ENCODE data around the gene MUC3A.

Gene MUC3A

DNA sequence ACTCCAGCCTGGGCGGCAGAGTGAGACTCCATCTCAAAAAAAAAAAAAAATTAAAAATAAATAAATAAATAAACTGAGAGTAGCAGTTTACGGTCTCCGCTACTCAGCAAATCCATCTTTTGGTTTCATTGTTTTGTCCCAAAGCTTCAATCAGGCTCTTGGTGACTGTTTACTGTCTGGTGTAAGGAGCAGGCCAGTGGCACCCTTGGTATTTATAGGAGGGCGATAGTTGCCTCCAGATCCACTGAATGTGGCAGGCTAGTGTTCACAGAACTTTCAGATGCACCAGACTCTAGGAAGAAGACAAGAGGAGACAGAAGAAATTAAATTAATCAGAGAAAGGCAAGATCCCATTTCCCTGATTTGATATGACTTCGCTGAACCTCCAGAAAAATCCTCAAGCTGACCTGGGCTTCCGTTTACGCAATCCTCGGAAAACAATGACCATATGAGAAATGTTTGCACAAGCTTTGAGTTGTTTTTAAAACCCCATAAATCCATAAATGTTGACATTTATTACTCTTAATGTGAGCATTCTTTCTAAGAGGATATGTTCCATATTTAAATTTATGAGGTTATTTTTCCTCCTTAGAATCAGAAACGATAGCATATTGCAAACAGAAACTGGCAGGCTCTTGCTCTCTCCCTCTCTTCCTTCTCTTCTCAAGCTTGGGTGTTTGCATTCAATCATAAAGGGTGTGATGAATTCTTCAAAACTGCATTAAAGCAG, 7.1 kb upstream of the MUC3A start (continued):
- TF ChIP-seq ZNF366 (tag by site-specific recombination; conservative IDR thresholded peaks at IDR 0.05), result peak; percentile 84
- TF ChIP-seq, protein P1, sequence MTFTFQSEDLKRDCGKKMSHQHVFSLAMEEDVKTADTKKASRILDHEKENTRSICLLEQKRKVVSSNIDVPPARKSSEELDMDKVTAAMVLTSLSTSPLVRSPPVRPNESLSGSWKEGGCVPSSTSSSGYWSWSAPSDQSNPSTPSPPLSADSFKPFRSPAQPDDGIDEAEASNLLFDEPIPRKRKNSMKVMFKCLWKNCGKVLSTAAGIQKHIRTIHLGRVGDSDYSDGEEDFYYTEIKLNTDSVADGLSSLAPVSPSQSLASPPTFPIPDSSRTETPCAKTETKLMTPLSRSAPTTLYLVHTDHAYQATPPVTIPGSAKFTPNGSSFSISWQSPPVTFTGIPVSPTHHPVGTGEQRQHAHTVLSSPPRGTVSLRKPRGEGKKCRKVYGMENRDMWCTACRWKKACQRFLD (tag by site-specific recombination; IDR thresholded peaks at IDR 0.05), result no peak
- TF ChIP-seq FEZF1 (tag by site-specific recombination; IDR thresholded peaks at IDR 0.05), result peak; percentile 61
- no peak for TF ChIP-seq ZNF660 (tag by site-specific recombination; IDR thresholded peaks at IDR 0.05)
- no peak for TF ChIP-seq ZFP69B (tag by site-specific recombination; IDR thresholded peaks at IDR 0.05)

DNA sequence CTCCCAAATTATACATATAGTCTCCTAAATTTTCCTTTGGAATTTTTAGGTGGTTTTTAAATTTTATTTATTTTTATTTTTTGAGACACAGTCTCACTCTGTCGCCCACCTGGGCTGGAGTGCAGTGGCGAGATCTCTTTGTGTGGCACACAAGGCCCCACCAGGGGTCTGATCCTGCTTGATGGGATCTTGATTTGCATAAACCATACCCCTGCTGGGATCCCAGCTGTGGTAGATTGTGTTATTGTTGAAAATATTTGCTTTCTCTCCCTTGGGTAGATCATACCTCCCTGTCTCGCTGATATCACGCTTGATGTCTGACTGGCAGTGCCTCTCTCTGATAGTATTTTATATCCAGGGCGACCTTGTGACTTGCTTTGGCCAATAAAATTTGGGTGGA, 5.6 kb upstream of the MUC3A start:
- peaks cover 4% of the 10 kb centered on the region; the same call in 1 of the 2 replicates for H3K4me1 ChIP-seq (ENCODE audit: control insufficient read depth, insufficient read depth, low read length)
- no peaks in the 10 kb centered on the region for H3K36me3 ChIP-seq (ENCODE audit: control insufficient read depth in 2 of 2, insufficient read depth in 1 of 2, low read length in 2 of 2)
- CTCF ChIA-PET, result interaction anchor here (0.6 to 0.9 kb wide), 2 partner anchors 37 to 115 kb away, joined by 3 read pairs; no protein-coding TSS in a partner anchor
- no peak overlapping the region for H3K27ac ChIP-seq (ENCODE audit: extremely low read depth, low read depth, low read length)
- POLR2A ChIA-PET, result no interaction called here
- H3K9me3 ChIP-seq (ENCODE audit: control insufficient read depth, insufficient read depth, low read depth, low read length), result no peaks in the 10 kb centered on the region
- no peak overlapping the region for H3K4me3 ChIP-seq (ENCODE audit: low read depth, low read length)
- peak; percentile 51; the same call in 1 of the 2 replicates for TF ChIP-seq ZIC2 (tag by site-specific recombination; IDR thresholded peaks at IDR 0.05)
- no peak for TF ChIP-seq SETDB1 (IDR thresholded peaks at IDR 0.05; ENCODE audit: insufficient read length, low read length)
- no peak for TF ChIP-seq SCRT2 (tag by site-specific recombination; IDR thresholded peaks at IDR 0.05)
- no peak for TF ChIP-seq ZNF654 (tag by site-specific recombination; IDR thresholded peaks at IDR 0.05; ENCODE audit: low read depth)

DNA sequence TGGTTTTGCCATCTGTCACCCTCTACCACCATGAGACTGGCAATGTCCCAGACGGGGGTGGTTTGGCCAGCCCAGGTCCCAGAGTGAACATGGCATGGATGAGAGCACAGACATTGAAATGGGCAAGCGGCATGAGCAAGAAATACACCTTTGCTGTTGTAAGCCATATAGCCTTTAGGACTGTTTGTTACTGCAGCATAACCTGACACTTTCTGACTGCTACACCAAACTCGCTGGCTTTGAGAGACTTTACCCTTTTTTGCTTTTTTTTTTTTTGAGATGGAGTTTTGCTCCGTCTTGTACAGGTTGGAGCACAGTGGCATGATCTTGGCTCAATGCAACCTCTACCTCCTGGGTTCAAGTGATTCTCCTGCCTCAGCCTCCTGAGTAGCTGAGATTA, 5.2 kb upstream of the MUC3A start:
- Histone ChIP-seq H3K27ac (ENCODE audit: extremely low read depth, low read depth, low read length) (no peak overlapping the region), H3K4me3 (ENCODE audit: low read depth, low read length) (no peak overlapping the region), H3K9me3 (ENCODE audit: control insufficient read depth, insufficient read depth, low read depth, low read length) (no peaks in the 10 kb centered on the region), H3K4me1 (ENCODE audit: control insufficient read depth, insufficient read depth, low read length) (peaks cover 4% of the 10 kb centered on the region; the same call in 1 of the 2 replicates), H3K36me3 (ENCODE audit: control insufficient read depth in 2 of 2, insufficient read depth in 1 of 2, low read length in 2 of 2) (no peaks in the 10 kb centered on the region)
- ChIA-PET POLR2A (no interaction called here), CTCF (interaction anchor here (0.9 kb wide), 1 partner anchor 115 kb away, joined by 3 read pairs; no protein-coding TSS in a partner anchor)
- TF ChIP-seq ZNF404 (tag by site-specific recombination; IDR thresholded peaks at IDR 0.05) (no peak), RBAK (tag by site-specific recombination; IDR thresholded peaks at IDR 0.05) (peak; percentile 98)

DNA sequence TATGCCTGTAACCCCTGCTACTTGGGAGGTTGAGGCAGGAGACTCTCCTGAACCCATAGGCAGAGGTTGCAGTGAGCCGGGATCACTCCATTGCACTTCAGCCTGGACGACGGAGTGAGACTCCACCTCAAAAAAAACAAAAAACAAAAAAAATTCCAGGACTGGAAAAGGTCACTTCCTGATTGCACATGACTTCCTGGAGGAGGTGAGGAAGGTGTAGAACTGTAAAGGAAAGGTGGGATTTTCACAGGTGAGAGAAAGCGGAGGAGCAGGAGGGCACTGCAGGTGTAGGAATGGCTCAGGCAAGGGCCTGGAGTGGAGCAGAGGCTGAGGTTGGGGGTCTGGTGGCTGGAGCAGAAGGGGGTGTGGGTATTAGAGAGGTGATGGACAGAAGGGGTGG, 3.2 kb upstream of the MUC3A start:
- Histone ChIP-seq H3K4me3 (ENCODE audit: low read depth, low read length) (no peak overlapping the region), H3K4me1 (ENCODE audit: control insufficient read depth, insufficient read depth, low read length) (peaks cover 4% of the 10 kb centered on the region; the same call in 1 of the 2 replicates), H3K27ac (ENCODE audit: extremely low read depth, low read depth, low read length) (no peak overlapping the region), H3K9me3 (ENCODE audit: control insufficient read depth, insufficient read depth, low read depth, low read length) (no peaks in the 10 kb centered on the region), H3K36me3 (ENCODE audit: control insufficient read depth in 2 of 2, insufficient read depth in 1 of 2, low read length in 2 of 2) (no peaks in the 10 kb centered on the region)
- TF ChIP-seq ZNF549 (tag by site-specific recombination; IDR thresholded peaks at IDR 0.05) (no peak), ZNF701 (tag by site-specific recombination; IDR thresholded peaks at IDR 0.05) (no peak), ZNF394 (tag by site-specific recombination; IDR thresholded peaks at IDR 0.05; ENCODE audit: borderline replicate concordance) (no peak)
- ChIA-PET CTCF (no interaction called here), POLR2A (no interaction called here)

DNA sequence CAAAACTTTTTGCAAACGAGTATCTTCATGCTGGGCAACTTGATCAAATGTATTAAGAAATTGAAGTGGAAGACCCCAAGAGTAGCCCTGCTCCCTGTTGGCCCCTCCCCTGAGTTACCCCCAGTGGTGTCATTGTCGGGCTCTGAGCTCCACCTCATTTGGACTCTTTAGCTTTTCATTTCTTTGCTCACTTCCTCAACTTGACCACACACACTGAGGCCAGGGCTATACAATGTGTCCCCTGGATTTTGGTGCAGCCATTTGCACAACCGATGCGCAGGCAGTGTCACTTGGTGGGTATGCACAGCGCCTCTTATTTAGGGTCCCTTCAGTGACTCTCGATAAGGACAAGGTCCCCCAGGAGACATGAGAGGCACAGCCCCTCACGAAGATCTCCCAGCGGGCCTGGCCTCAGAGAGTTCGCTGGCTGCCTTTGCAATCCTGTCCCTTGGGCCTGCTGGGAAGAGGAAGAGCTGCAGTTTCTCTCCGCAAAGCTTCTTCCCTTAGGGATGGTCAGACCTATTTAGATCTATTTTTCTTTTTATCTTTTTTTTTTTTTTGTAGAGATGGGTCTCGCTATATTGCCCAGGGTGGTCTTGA, 2.5 kb upstream of the MUC3A start:
- POLR2A ChIA-PET, result no interaction called here
- H3K27ac ChIP-seq (ENCODE audit: extremely low read depth, low read depth, low read length), result no peak overlapping the region
- H3K4me1 ChIP-seq (ENCODE audit: control insufficient read depth, insufficient read depth, low read length), result peaks cover 4% of the 10 kb centered on the region; the same call in 1 of the 2 replicates
- H3K4me3 ChIP-seq (ENCODE audit: low read depth, low read length), result no peak overlapping the region
- no peaks in the 10 kb centered on the region for H3K9me3 ChIP-seq (ENCODE audit: control insufficient read depth, insufficient read depth, low read depth, low read length)
- CTCF ChIA-PET, result interaction anchor here (0.7 kb wide), 2 partner anchors 25 to 52 kb away, joined by 3 read pairs; no protein-coding TSS in a partner anchor
- H3K36me3 ChIP-seq (ENCODE audit: control insufficient read depth in 2 of 2, insufficient read depth in 1 of 2, low read length in 2 of 2), result no peaks in the 10 kb centered on the region
- TF ChIP-seq, protein P1 (tag by site-specific recombination; IDR thresholded peaks at IDR 0.05), result no peak
- TF ChIP-seq ZNF391 (tag by site-specific recombination; IDR thresholded peaks at IDR 0.05; ENCODE audit: borderline replicate concordance, low read depth) (no peak), KLF7 (tag by site-specific recombination; IDR thresholded peaks at IDR 0.05; ENCODE audit: borderline replicate concordance) (no peak), ZNF677 (tag by site-specific recombination; IDR thresholded peaks at IDR 0.05) (no peak), ZNF354C (tag by site-specific recombination; IDR thresholded peaks at IDR 0.05; ENCODE audit: borderline replicate concordance, low read depth) (no peak), KLF1 (tag by site-specific recombination; IDR thresholded peaks at IDR 0.05) (no peak), REPIN1 (tag by site-specific recombination; IDR thresholded peaks at IDR 0.05; ENCODE audit: low read depth) (no peak), ZNF510 (tag by site-specific recombination; IDR thresholded peaks at IDR 0.05; ENCODE audit: insufficient replicate concordance) (no peak), ZNF132 (tag by site-specific recombination; IDR thresholded peaks at IDR 0.05; ENCODE audit: borderline replicate concordance) (no peak), ZNF292 (tag by site-specific recombination; IDR thresholded peaks at IDR 0.05; ENCODE audit: borderline replicate concordance, low read depth) (no peak), ZNF423 (tag by site-specific recombination; IDR thresholded peaks at IDR 0.05) (no peak)

Data from HEK293 (cell line).